DND-41 (cell line): ENCODE measurements around the gene PHF3.

Experiments
- ATAC-seq: fragments of 200-7000 bp; cut with Tn5 transposase; 3 replicates; pipeline ENCODE4 v1.9.1; 2021; ENCODE audit warnings: low read depth; ENCODE audit not compliant: insufficient read depth
- DNase-seq: peaks from one replicate; pipeline ENCODE4 v3.0.0-alpha.2; 2020
- H2AFZ ChIP-seq: 2 replicates; pipeline ENCODE4 v1.6.0; 2012; ENCODE audit warnings: low read depth, low read length
- H3K27ac ChIP-seq: 2 replicates; pipeline ENCODE4 v1.5.1; 2012; ENCODE audit warnings: low read length, inconsistent platforms
- H3K27me3 ChIP-seq: fragments of 200-600 bp; sonication (generic); 2 replicates; pipeline ENCODE4 v1.6.0; 2012; ENCODE audit warnings: low read length, mild to moderate bottlenecking, inconsistent platforms; ENCODE audit not compliant: insufficient read depth, poor library complexity
- H3K36me3 ChIP-seq: 2 replicates; pipeline ENCODE4 v1.5.1; 2012; ENCODE audit warnings: low read length, inconsistent platforms; ENCODE audit not compliant: insufficient read depth
- H3K4me1 ChIP-seq: 2 replicates; pipeline ENCODE4 v1.5.1; 2012; ENCODE audit warnings: mild to moderate bottlenecking, low read length; ENCODE audit not compliant: insufficient read depth
- H3K4me2 ChIP-seq: 2 replicates; pipeline ENCODE4 v1.6.0; 2012; ENCODE audit warnings: mild to moderate bottlenecking, moderate library complexity, low read length, inconsistent platforms; ENCODE audit not compliant: insufficient read depth
- H3K4me3 ChIP-seq, 2 experiments: fragments of 200-600 bp in 1 of 2; shearing (Covaris generic) in 1 of 2; 2 replicates each; pipeline ENCODE4 v1.5.1; 2012 to 2016; ENCODE audit warnings: inconsistent platforms in 2 of 2, low read length in 2 of 2, mild to moderate bottlenecking in 2 of 2, low read depth in 1 of 2, moderate library complexity in 1 of 2
- H3K79me2 ChIP-seq: 2 replicates; pipeline ENCODE4 v1.6.0; 2012; ENCODE audit warnings: low read length, inconsistent platforms; ENCODE audit not compliant: insufficient read depth
- H3K9ac ChIP-seq: 2 replicates; pipeline ENCODE4 v1.6.0; 2012; ENCODE audit warnings: low read depth, mild to moderate bottlenecking, inconsistent platforms, low read length, moderate library complexity
- H3K9me3 ChIP-seq: 2 replicates; pipeline ENCODE4 v1.5.1; 2012; ENCODE audit warnings: low read length, moderate library complexity, mild to moderate bottlenecking, inconsistent platforms; ENCODE audit not compliant: insufficient read depth, severe bottlenecking
- H4K20me1 ChIP-seq: 2 replicates; pipeline ENCODE4 v1.6.0; 2012; ENCODE audit warnings: low read length; ENCODE audit not compliant: insufficient read depth
- CTCF ChIP-seq: IDR thresholded peaks from 2 replicates; pipeline ENCODE4 v1.5.1; 2012; ENCODE audit warnings: borderline replicate concordance, low read length, moderate library complexity, mild to moderate bottlenecking; ENCODE audit not compliant: poor library complexity, severe bottlenecking; ENCODE audit errors: extremely low read depth
- EZH2 ChIP-seq: IDR thresholded peaks from 3 replicates; pipeline ENCODE4 v1.6.1; 2012; ENCODE audit warnings: borderline replicate concordance, low read depth, mild to moderate bottlenecking, moderate library complexity, low read length, inconsistent platforms; ENCODE audit not compliant: severe bottlenecking

Gene PHF3

DNA sequence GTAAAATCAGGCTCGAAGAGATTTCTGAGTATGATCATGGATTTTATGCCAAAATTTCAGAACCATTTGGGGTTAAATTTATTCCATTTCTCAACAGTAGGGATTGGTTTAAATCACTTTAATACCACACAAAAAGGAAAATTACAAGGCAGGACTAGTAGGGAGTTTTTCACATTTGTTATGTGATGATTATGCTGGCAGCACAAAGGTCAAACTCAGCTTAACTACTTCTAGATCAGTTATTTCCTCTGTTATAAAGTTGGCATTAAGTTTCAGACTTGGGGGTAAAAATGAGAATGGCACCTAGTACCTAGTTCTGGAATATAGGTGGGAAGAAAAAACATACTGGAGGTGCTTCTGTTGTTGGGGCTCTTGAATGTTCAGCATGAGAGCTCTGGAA, 39.5 kb downstream of the PHF3 start:
- no peak overlapping the region for H3K4me2 ChIP-seq
- peaks cover 29% of the 10 kb centered on the region for H3K36me3 ChIP-seq
- no peak overlapping the region for H3K9ac ChIP-seq
- H2AFZ ChIP-seq, result no peak overlapping the region
- no peak overlapping the region for H3K4me3 ChIP-seq
- H3K27ac ChIP-seq, result no peak overlapping the region
- DNase-seq (no peak), ATAC-seq (no peak)
- H3K9me3 ChIP-seq, result no peaks in the 10 kb centered on the region
- H3K79me2 ChIP-seq, result peaks cover 100% of the 10 kb centered on the region
- H3K27me3 ChIP-seq, result no peaks in the 10 kb centered on the region
- H3K4me1 ChIP-seq, result no peaks in the 10 kb centered on the region
- TF ChIP-seq CTCF (no peak), EZH2 (no peak)
- H4K20me1 ChIP-seq, result peaks cover 88% of the 10 kb centered on the region

DNA sequence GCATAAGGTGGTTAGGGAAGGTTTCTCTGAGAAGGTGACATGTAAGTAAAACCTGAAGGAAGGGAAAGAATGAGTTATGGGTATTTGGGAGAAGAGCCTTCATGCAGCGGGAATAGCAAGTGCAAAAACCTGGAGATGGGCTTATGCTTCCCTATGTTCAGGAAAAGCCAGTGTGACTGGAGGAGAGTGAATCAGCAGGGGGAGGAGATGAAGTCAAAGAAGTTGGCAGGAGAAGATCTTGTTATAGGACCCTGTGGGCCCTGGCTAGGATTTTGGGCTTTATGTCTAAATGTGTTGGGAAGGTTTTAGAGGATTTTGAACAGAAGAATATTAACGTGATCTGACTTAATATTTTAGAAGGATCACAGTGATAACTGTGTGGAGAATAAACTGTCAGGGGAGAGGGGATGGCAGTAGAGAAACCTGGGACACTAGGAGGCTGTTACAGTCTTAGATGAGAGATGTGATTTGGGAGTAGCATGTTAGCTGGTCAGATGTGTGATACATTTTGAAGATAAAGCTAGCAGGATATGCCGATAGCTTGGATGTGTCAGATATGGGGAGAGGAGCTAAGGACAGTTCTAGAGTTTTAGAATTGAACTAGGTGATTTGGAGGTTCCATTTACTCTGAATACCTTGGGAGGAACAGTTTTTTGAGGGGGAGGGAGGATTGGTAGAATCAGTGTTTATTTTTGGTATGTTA, 41.0 kb downstream of the PHF3 start:
- Histone ChIP-seq H3K79me2 (peaks cover 100% of the 10 kb centered on the region), H3K9ac (no peak overlapping the region), H3K9me3 (no peaks in the 10 kb centered on the region), H3K36me3 (peaks cover 35% of the 10 kb centered on the region), H3K4me2 (no peak overlapping the region), H3K4me3 (no peak overlapping the region), H2AFZ (no peak overlapping the region), H3K27ac (no peak overlapping the region), H3K4me1 (no peaks in the 10 kb centered on the region), H3K27me3 (no peaks in the 10 kb centered on the region), H4K20me1 (peaks cover 84% of the 10 kb centered on the region)
- no peak for DNase-seq
- no peak for ATAC-seq
- TF ChIP-seq EZH2 (no peak), CTCF (no peak)

GRCh38 chr6:63677282-63677681, 41.7 kb downstream of the PHF3 start:
- Histone ChIP-seq H3K36me3 (peaks cover 36% of the 10 kb centered on the region), H2AFZ (no peak overlapping the region), H3K4me2 (no peak overlapping the region), H3K9me3 (no peaks in the 10 kb centered on the region), H3K27ac (no peak overlapping the region), H3K9ac (no peak overlapping the region), H4K20me1 (peaks cover 86% of the 10 kb centered on the region), H3K4me1 (no peaks in the 10 kb centered on the region), H3K4me3 (no peak overlapping the region), H3K79me2 (peaks cover 100% of the 10 kb centered on the region), H3K27me3 (no peaks in the 10 kb centered on the region)
- peak; percentile 27; the same call in 2 of the 3 replicates for ATAC-seq
- DNase-seq, result no peak
- no peak for TF ChIP-seq CTCF
- no peak for TF ChIP-seq EZH2
